ENCODE data around the gene IL22. TPM values are rescaled to one million over a fixed set of nuclear protein-coding genes. Genes with fewer than 3 reads are reported as not detected.

IL22 gene
- total RNA-seq, 1 experiment from 2014 or later = not detected

GRCh38 chr12:68276402-68276930 lies 23.1 kb upstream of the IL22 start:
- H3K23me2 ChIP-seq (ENCODE audit: insufficient read length, low read depth, low read length, poor library complexity, severe bottlenecking) = no peaks in the 10 kb centered on the region
- no peak overlapping the region for H2BK15ac ChIP-seq (ENCODE audit: low read depth, low read length)
- H3K9me3 ChIP-seq (ENCODE audit: control insufficient read depth, low read depth, low read length) = no peaks in the 10 kb centered on the region
- H2BK120ac ChIP-seq (ENCODE audit: low read depth, low read length, poor library complexity, severe bottlenecking) = no peak overlapping the region
- H4K20me1 ChIP-seq (ENCODE audit: control insufficient read depth, insufficient read depth, insufficient read length) = no peaks in the 10 kb centered on the region
- H3K27me3 ChIP-seq (ENCODE audit: insufficient read depth, low read length) = no peaks in the 10 kb centered on the region
- no peak overlapping the region for H2AK5ac ChIP-seq (ENCODE audit: insufficient read length, low read length)
- no peaks in the 10 kb centered on the region for H3K79me1 ChIP-seq (ENCODE audit: insufficient read depth, low read depth, low read length, poor library complexity, severe bottlenecking)
- no peak overlapping the region for H3K9ac ChIP-seq (ENCODE audit: extremely low read depth, insufficient read length, low read length)
- Mint-ChIP-seq H3K4me1 (peaks cover 18 to 24% of the 10 kb centered on the region in 2 experiments), H3K27ac (no peak overlapping the region), H3K4me3 (no peak overlapping the region), H3K9me3 (no peaks in the 10 kb centered on the region), H3K27me3 (ENCODE audit: low read depth) (no peaks in the 10 kb centered on the region), H3K36me3 (ENCODE audit: insufficient read depth in 1 of 3, low read depth in 3 of 3) (no peaks in the 10 kb centered on the region)
- no peak for DNase-seq
- no peak overlapping the region for H4K8ac ChIP-seq (replicated peaks; ENCODE audit: insufficient read length, low read depth, low read length)
- H2BK12ac ChIP-seq (ENCODE audit: insufficient read length, low read depth, low read length) = no peak overlapping the region
- no peak overlapping the region for H3K56ac ChIP-seq (ENCODE audit: insufficient read length, low read depth, low read length)
- H2AFZ ChIP-seq (ENCODE audit: low read length) = no peak overlapping the region
- H3K18ac ChIP-seq (ENCODE audit: insufficient read length, low read depth, low read length) = no peak overlapping the region
- no peak overlapping the region for H4K91ac ChIP-seq (ENCODE audit: insufficient read length, low read depth, low read length)
- H3K14ac ChIP-seq (ENCODE audit: insufficient read depth, low read length) = no peak overlapping the region
- no peak overlapping the region for H2BK20ac ChIP-seq (ENCODE audit: low read depth, low read length, poor library complexity, severe bottlenecking)
- no peak overlapping the region for H2BK5ac ChIP-seq (ENCODE audit: insufficient read length, low read length)
- no peak overlapping the region for H3K4me2 ChIP-seq (ENCODE audit: insufficient read depth, insufficient read length, low read length)
- H4K5ac ChIP-seq (ENCODE audit: insufficient read length, low read depth, low read length) = no peak overlapping the region
- 100% methylated on average over 1 of the region's 6 CpGs for WGBS (ENCODE audit: extremely low coverage, insufficient read length, low lambda C conversion rate)
- H3K23ac ChIP-seq (ENCODE audit: insufficient read length, low read depth, low read length) = no peak overlapping the region
- H3K27ac ChIP-seq (ENCODE audit: insufficient read length, low read depth, low read length) = no peak overlapping the region
- TF ChIP-seq, protein P1, sequence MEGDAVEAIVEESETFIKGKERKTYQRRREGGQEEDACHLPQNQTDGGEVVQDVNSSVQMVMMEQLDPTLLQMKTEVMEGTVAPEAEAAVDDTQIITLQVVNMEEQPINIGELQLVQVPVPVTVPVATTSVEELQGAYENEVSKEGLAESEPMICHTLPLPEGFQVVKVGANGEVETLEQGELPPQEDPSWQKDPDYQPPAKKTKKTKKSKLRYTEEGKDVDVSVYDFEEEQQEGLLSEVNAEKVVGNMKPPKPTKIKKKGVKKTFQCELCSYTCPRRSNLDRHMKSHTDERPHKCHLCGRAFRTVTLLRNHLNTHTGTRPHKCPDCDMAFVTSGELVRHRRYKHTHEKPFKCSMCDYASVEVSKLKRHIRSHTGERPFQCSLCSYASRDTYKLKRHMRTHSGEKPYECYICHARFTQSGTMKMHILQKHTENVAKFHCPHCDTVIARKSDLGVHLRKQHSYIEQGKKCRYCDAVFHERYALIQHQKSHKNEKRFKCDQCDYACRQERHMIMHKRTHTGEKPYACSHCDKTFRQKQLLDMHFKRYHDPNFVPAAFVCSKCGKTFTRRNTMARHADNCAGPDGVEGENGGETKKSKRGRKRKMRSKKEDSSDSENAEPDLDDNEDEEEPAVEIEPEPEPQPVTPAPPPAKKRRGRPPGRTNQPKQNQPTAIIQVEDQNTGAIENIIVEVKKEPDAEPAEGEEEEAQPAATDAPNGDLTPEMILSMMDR (conservative IDR thresholded peaks at IDR 0.05) = no peak
- H3K4ac ChIP-seq (ENCODE audit: low read depth, low read length) = no peak overlapping the region
- H3T11ph ChIP-seq (ENCODE audit: low read length) = no peak overlapping the region
- no peaks in the 10 kb centered on the region for H3K79me2 ChIP-seq (ENCODE audit: insufficient read depth, low read length)
- H3K4me1 ChIP-seq (ENCODE audit: insufficient read depth, low read length) = peaks cover 3% of the 10 kb centered on the region; the same call in 1 of the 2 replicates
